ENCODE measurements around the gene MRC2.

DNA sequence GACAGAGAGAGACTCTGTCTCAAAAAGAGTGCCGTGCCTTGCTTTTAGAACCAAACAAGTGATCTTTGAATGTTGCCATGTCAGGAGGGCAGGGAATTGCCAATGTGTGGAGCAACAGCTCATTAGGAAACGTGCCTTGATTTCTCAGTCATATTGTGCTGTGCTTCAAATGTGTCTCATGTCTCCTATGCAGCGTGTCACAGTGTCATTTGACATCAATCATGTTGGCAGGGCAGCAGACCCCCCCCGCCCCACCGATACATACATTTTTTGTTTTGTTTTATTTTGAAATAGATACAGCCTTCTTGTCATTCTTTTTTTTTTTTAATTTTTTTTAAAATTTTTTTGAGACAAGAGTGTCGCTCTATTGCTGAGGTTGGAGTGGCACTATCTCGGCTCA lies 22.1 kb downstream of the MRC2 start:
- TF ChIP-seq POLR2AphosphoS5 (IDR thresholded peaks at IDR 0.05; ENCODE audit: low read depth, low read length) (no peak), TAF1 (IDR thresholded peaks at IDR 0.05; ENCODE audit: low read depth, low read length) (no peak)

All from GM12891 (cell line).